ENCODE results near the gene SKP2.

Gene SKP2

DNA sequence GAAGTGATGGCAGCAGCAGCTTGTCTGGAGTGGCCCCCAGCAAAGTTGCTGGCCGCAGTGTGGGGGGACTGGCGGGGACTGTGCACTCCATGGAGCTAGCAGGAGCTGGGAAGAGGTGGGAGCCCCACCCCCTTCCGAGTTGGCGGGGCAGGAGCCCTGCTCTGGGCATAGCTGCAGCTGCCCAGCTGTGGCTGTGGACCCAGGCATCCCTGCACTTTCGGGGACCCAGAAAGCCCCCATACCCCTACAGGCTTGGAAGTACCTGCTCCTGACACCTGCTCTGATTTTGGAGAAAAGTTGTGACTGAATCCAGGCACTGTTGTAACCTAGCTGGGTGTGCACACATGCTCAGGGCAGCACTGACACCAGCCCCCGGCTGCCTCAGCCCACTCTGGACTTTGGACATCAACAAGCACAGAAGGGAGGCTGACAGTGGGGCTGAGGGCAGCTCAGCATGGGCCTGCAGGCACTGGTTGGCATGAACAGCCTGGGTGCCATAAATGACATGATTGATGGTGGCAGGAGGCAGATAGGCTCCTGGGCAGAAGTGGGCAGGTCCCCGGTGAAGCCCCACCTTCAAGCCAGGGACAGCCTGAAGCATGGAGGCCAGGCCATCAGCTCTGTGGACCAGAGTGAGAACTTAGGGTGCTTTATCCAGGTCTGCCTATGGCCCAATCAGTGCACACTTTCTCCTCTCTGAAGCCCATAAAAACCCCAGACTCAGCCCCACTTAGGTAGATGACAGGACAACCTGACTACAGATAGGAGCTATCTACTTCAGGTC, 12.8 kb upstream of the SKP2 start:
- Histone ChIP-seq H2AFZ (no peak overlapping the region), H3K9me3 (ENCODE audit: control insufficient read depth, low read length) (no peaks in the 10 kb centered on the region), H3K9ac (no peak overlapping the region), H3K4me3 (ENCODE audit: low read depth, low read length) (no peak overlapping the region), H3K27ac (no peak overlapping the region), H3K4me1 (no peaks in the 10 kb centered on the region), H3K27me3 (ENCODE audit: control insufficient read depth, insufficient read depth, low read length) (no peaks in the 10 kb centered on the region), H3K4me2 (ENCODE audit: low read length) (no peak overlapping the region), H3K79me2 (no peaks in the 10 kb centered on the region), H3K36me3 (ENCODE audit: control insufficient read depth, insufficient read depth, low read length) (no peaks in the 10 kb centered on the region)
- TF ChIP-seq, protein P1, sequence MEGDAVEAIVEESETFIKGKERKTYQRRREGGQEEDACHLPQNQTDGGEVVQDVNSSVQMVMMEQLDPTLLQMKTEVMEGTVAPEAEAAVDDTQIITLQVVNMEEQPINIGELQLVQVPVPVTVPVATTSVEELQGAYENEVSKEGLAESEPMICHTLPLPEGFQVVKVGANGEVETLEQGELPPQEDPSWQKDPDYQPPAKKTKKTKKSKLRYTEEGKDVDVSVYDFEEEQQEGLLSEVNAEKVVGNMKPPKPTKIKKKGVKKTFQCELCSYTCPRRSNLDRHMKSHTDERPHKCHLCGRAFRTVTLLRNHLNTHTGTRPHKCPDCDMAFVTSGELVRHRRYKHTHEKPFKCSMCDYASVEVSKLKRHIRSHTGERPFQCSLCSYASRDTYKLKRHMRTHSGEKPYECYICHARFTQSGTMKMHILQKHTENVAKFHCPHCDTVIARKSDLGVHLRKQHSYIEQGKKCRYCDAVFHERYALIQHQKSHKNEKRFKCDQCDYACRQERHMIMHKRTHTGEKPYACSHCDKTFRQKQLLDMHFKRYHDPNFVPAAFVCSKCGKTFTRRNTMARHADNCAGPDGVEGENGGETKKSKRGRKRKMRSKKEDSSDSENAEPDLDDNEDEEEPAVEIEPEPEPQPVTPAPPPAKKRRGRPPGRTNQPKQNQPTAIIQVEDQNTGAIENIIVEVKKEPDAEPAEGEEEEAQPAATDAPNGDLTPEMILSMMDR (IDR thresholded peaks at IDR 0.05) = no peak

DNA sequence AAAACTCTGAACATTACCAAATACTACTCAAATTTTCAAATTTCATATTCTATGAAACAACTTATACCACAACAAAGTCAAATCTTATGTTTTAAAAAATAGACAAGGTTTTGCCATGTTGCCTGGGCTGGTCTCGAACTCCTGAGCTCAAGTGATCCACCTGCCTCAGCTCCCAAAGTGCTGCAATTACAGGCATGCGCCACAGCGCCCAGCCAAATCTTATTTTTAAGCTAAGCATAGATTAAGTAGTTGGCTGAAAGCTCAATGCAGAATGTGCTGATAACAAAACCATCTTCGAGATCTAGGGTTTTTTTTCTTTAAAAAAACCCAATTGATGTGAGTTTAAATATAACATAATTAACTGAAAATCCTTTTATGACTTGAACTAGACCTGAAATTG, 6.6 kb upstream of the SKP2 start:
- H3K9me3 ChIP-seq (ENCODE audit: control insufficient read depth, low read length) = no peaks in the 10 kb centered on the region
- H3K79me2 ChIP-seq = peaks cover 6% of the 10 kb centered on the region
- H3K27ac ChIP-seq = no peak overlapping the region
- no peak overlapping the region for H2AFZ ChIP-seq
- TF ChIP-seq, protein P1 (IDR thresholded peaks at IDR 0.05) = no peak
- no peaks in the 10 kb centered on the region for H3K27me3 ChIP-seq (ENCODE audit: control insufficient read depth, insufficient read depth, low read length)
- no peak overlapping the region for H3K4me3 ChIP-seq (ENCODE audit: low read depth, low read length)
- H3K36me3 ChIP-seq (ENCODE audit: control insufficient read depth, insufficient read depth, low read length) = no peaks in the 10 kb centered on the region
- H3K9ac ChIP-seq = no peak overlapping the region
- no peaks in the 10 kb centered on the region for H3K4me1 ChIP-seq
- no peak overlapping the region for H3K4me2 ChIP-seq (ENCODE audit: low read length)

DNA sequence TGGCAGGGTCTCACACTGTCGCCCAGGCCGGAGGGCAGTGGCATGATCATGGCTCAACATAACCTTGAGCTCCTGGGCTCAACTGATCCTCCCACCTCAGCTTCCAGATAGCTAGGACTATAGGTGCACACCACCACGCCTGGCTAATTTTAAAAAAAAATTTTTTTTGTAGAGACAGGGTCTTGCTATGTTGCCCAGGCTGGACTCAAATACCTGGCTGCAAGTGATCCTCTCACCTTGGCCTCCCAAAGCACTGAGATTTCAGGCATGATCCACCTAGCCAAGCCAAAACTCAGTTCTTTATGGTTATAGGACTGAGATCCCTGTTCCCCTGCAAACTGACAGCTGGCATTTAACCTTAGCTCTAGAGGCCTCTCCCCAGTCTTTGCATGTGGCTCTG, 5.5 kb upstream of the SKP2 start:
- Histone ChIP-seq H3K36me3 (ENCODE audit: control insufficient read depth, insufficient read depth, low read length) (no peaks in the 10 kb centered on the region), H3K4me3 (ENCODE audit: low read depth, low read length) (no peak overlapping the region), H3K9ac (no peak overlapping the region), H3K27ac (no peak overlapping the region), H3K4me2 (ENCODE audit: low read length) (no peak overlapping the region), H3K4me1 (no peaks in the 10 kb centered on the region), H3K79me2 (peaks cover 6% of the 10 kb centered on the region), H2AFZ (no peak overlapping the region), H3K9me3 (ENCODE audit: control insufficient read depth, low read length) (no peaks in the 10 kb centered on the region), H3K27me3 (ENCODE audit: control insufficient read depth, insufficient read depth, low read length) (no peaks in the 10 kb centered on the region)
- TF ChIP-seq, protein P1 (IDR thresholded peaks at IDR 0.05) = no peak

GRCh38 chr5:36147681-36148080, 4.2 kb upstream of the SKP2 start:
- no peaks in the 10 kb centered on the region for H3K36me3 ChIP-seq (ENCODE audit: control insufficient read depth, insufficient read depth, low read length)
- TF ChIP-seq, protein P1 (IDR thresholded peaks at IDR 0.05) = no peak
- H3K9me3 ChIP-seq (ENCODE audit: control insufficient read depth, low read length) = no peaks in the 10 kb centered on the region
- no peak overlapping the region for H2AFZ ChIP-seq
- no peak overlapping the region for H3K4me2 ChIP-seq (ENCODE audit: low read length)
- H3K79me2 ChIP-seq = peaks cover 6% of the 10 kb centered on the region
- H3K27ac ChIP-seq = no peak overlapping the region
- no peak overlapping the region for H3K4me3 ChIP-seq (ENCODE audit: low read depth, low read length)
- no peaks in the 10 kb centered on the region for H3K27me3 ChIP-seq (ENCODE audit: control insufficient read depth, insufficient read depth, low read length)
- H3K4me1 ChIP-seq = no peaks in the 10 kb centered on the region
- no peak overlapping the region for H3K9ac ChIP-seq
